Trophoblast cell (in vitro differentiated cells and primary cell): Measurements from ENCODE around the gene WSCD1.

ENCODE experiments used
- DNase-seq, 2 donors: peaks; one replicate each; pipeline ENCODE4 v3.0.0-alpha.2; 2016
- H2AFZ ChIP-seq: 2 replicates; pipeline ENCODE4 v1.6.1; 2013; ENCODE audit warnings: low read length, moderate library complexity, mild to moderate bottlenecking; ENCODE audit not compliant: insufficient read depth, poor library complexity
- H2AK5ac ChIP-seq: 2 replicates; pipeline ENCODE4 v1.6.1; 2013; ENCODE audit warnings: mild to moderate bottlenecking, low read length
- H2BK120ac ChIP-seq: 2 replicates; pipeline ENCODE4 v1.6.1; 2013; ENCODE audit warnings: low read length, mild to moderate bottlenecking, moderate library complexity; ENCODE audit not compliant: insufficient read depth, poor library complexity
- H2BK12ac ChIP-seq: 2 replicates; pipeline ENCODE4 v1.6.1; 2013; ENCODE audit warnings: mild to moderate bottlenecking, low read length, moderate library complexity
- H2BK5ac ChIP-seq: 2 replicates; pipeline ENCODE4 v1.6.1; 2013; ENCODE audit warnings: low read length, low read depth, moderate library complexity, mild to moderate bottlenecking; ENCODE audit not compliant: poor library complexity
- H3K14ac ChIP-seq: 2 replicates; pipeline ENCODE4 v1.6.1; 2013; ENCODE audit warnings: mild to moderate bottlenecking, low read length
- H3K18ac ChIP-seq: 2 replicates; pipeline ENCODE4 v1.6.1; 2013; ENCODE audit warnings: mild to moderate bottlenecking, low read length
- H3K23ac ChIP-seq: 2 replicates; pipeline ENCODE4 v1.6.1; 2013; ENCODE audit warnings: low read length
- H3K27ac ChIP-seq: 2 replicates; pipeline ENCODE4 v1.5.1; 2013; ENCODE audit warnings: low read depth, mild to moderate bottlenecking, inconsistent platforms, low read length, moderate library complexity
- H3K27me3 ChIP-seq: 2 replicates; pipeline ENCODE4 v1.6.1; 2013; ENCODE audit warnings: inconsistent platforms, mild to moderate bottlenecking, low read length, moderate library complexity; ENCODE audit not compliant: insufficient read depth
- H3K36me3 ChIP-seq, 2 experiments: 1 replicate in 1 of 2; 2 replicates in 1 of 2; pipeline ENCODE4 v1.6.1; 2013; ENCODE audit warnings: low read length in 2 of 2, mild to moderate bottlenecking in 2 of 2, moderate library complexity in 1 of 2; ENCODE audit not compliant: insufficient read depth in 2 of 2, control insufficient read depth in 1 of 2
- H3K4ac ChIP-seq: 2 replicates; pipeline ENCODE4 v1.6.1; 2013; ENCODE audit warnings: low read depth, mild to moderate bottlenecking, low read length, moderate library complexity
- H3K4me1 ChIP-seq, 2 experiments: 1 replicate in 1 of 2; 2 replicates in 1 of 2; pipeline ENCODE4 v1.6.1; 2013; ENCODE audit warnings: low read length in 2 of 2, mild to moderate bottlenecking in 2 of 2, moderate library complexity in 1 of 2; ENCODE audit not compliant: insufficient read depth in 2 of 2, control insufficient read depth in 1 of 2
- H3K4me2 ChIP-seq: 2 replicates; pipeline ENCODE4 v1.6.1; 2013; ENCODE audit warnings: inconsistent platforms, mild to moderate bottlenecking, low read length, moderate library complexity
- H3K4me3 ChIP-seq: 2 replicates; pipeline ENCODE4 v1.5.1; 2013; ENCODE audit warnings: mild to moderate bottlenecking, low read depth, low read length, inconsistent platforms
- H3K79me1 ChIP-seq: one replicate; pipeline ENCODE4 v1.6.1; 2013; ENCODE audit warnings: low read length
- H3K79me2 ChIP-seq: 2 replicates; pipeline ENCODE4 v1.6.1; 2013; ENCODE audit warnings: low read length, mild to moderate bottlenecking; ENCODE audit not compliant: control insufficient read depth, insufficient read depth, poor library complexity
- H3K9ac ChIP-seq: 2 replicates; pipeline ENCODE4 v1.6.1; 2013; ENCODE audit warnings: mild to moderate bottlenecking, low read length
- H3K9me3 ChIP-seq: 2 replicates; pipeline ENCODE4 v1.6.1; 2013; ENCODE audit warnings: low read depth, mild to moderate bottlenecking, control low read depth, inconsistent platforms, low read length; ENCODE audit not compliant: insufficient read depth
- H4K12ac ChIP-seq: 2 replicates; pipeline ENCODE4 v1.6.1; 2013; ENCODE audit warnings: low read depth, mild to moderate bottlenecking, low read length, moderate library complexity
- H4K8ac ChIP-seq: 2 replicates; pipeline ENCODE4 v1.6.1; 2013; ENCODE audit warnings: low read depth, mild to moderate bottlenecking, low read length, moderate library complexity
- H4K91ac ChIP-seq: one replicate; pipeline ENCODE4 v1.6.1; 2013; ENCODE audit warnings: low read depth, mild to moderate bottlenecking, low read length, moderate library complexity
- WGBS: extraction: QIAGEN DNeasy Blood & Tissue Kit; methylation state at CpG from one replicate; pipeline ENCODE4 v1.1.7; 2013; ENCODE audit warnings: missing lambda C conversion rate; ENCODE audit not compliant: insufficient read length, insufficient coverage; ENCODE audit errors: extremely low coverage; 5-methylcytosine and 5-hydroxymethylcytosine counted together

WSCD1 gene

GRCh38 chr17:6110592-6110991 lies 40.4 kb downstream of the WSCD1 start:
- H3K9ac ChIP-seq: no peak overlapping the region
- H3K4me3 ChIP-seq: no peak overlapping the region
- no peaks in the 10 kb centered on the region for H3K79me1 ChIP-seq
- no peak overlapping the region for H4K91ac ChIP-seq
- no peak overlapping the region for H4K8ac ChIP-seq
- no peak overlapping the region for H2BK5ac ChIP-seq
- H2BK120ac ChIP-seq: no peak overlapping the region
- no peaks in the 10 kb centered on the region for H3K4me1 ChIP-seq
- no peak overlapping the region for H3K14ac ChIP-seq
- H2AFZ ChIP-seq: no peak overlapping the region
- H3K27ac ChIP-seq: no peak overlapping the region
- WGBS: no CpG with 5 or more reads among the region's 7 CpGs
- no peak overlapping the region for H3K4ac ChIP-seq
- no peak for DNase-seq
- H3K36me3 ChIP-seq: no peaks in the 10 kb centered on the region
- no peaks in the 10 kb centered on the region for H3K9me3 ChIP-seq
- H3K79me2 ChIP-seq: no peaks in the 10 kb centered on the region
- H3K27me3 ChIP-seq: no peaks in the 10 kb centered on the region
- no peak overlapping the region for H3K18ac ChIP-seq
- H2BK12ac ChIP-seq: no peak overlapping the region
- no peak overlapping the region for H3K4me2 ChIP-seq
- H4K12ac ChIP-seq: no peak overlapping the region
- no peak overlapping the region for H2AK5ac ChIP-seq
- no peak overlapping the region for H3K23ac ChIP-seq

GRCh38 chr17:6120351-6120750 lies 50.2 kb downstream of the WSCD1 start:
- no peaks in the 10 kb centered on the region for H3K4me1 ChIP-seq
- H2BK120ac ChIP-seq: no peak overlapping the region
- no peak overlapping the region for H3K4me3 ChIP-seq
- H3K4me2 ChIP-seq: no peak overlapping the region
- H4K8ac ChIP-seq: no peak overlapping the region
- H2AFZ ChIP-seq: no peak overlapping the region
- no peak overlapping the region for H4K12ac ChIP-seq
- H3K23ac ChIP-seq: no peak overlapping the region
- no peak overlapping the region for H3K9ac ChIP-seq
- no peak overlapping the region for H3K18ac ChIP-seq
- H3K14ac ChIP-seq: no peak overlapping the region
- H3K27ac ChIP-seq: no peak overlapping the region
- no peak overlapping the region for H2BK12ac ChIP-seq
- H2BK5ac ChIP-seq: no peak overlapping the region
- H3K79me2 ChIP-seq: no peaks in the 10 kb centered on the region
- no peaks in the 10 kb centered on the region for H3K27me3 ChIP-seq
- no peak overlapping the region for H4K91ac ChIP-seq
- H3K9me3 ChIP-seq: no peaks in the 10 kb centered on the region
- no peak overlapping the region for H3K4ac ChIP-seq
- no peaks in the 10 kb centered on the region for H3K36me3 ChIP-seq
- no peaks in the 10 kb centered on the region for H3K79me1 ChIP-seq
- DNase-seq: no peak
- H2AK5ac ChIP-seq: no peak overlapping the region
- no CpG with 5 or more reads among the region's 34 CpGs for WGBS

GRCh38 chr17:6124856-6125255 lies 54.7 kb downstream of the WSCD1 start:
- Histone ChIP-seq H3K9ac (no peak overlapping the region), H3K4me3 (no peak overlapping the region), H3K4me1 (no peaks in the 10 kb centered on the region), H3K4me2 (no peak overlapping the region), H2BK120ac (no peak overlapping the region), H3K14ac (no peak overlapping the region), H3K79me2 (no peaks in the 10 kb centered on the region), H2BK5ac (no peak overlapping the region), H3K4ac (no peak overlapping the region), H4K91ac (no peak overlapping the region), H2AK5ac (no peak overlapping the region), H3K27ac (no peak overlapping the region), H3K9me3 (no peaks in the 10 kb centered on the region), H4K12ac (no peak overlapping the region), H3K18ac (no peak overlapping the region), H3K36me3 (no peaks in the 10 kb centered on the region), H2BK12ac (no peak overlapping the region), H3K27me3 (no peaks in the 10 kb centered on the region), H4K8ac (no peak overlapping the region), H3K79me1 (no peaks in the 10 kb centered on the region), H3K23ac (no peak overlapping the region), H2AFZ (no peak overlapping the region)
- no peak for DNase-seq

GRCh38 chr17:6126768-6127167 lies 56.6 kb downstream of the WSCD1 start:
- H3K36me3 ChIP-seq: no peaks in the 10 kb centered on the region
- H2BK12ac ChIP-seq: no peak overlapping the region
- no peak overlapping the region for H4K12ac ChIP-seq
- no peak overlapping the region for H2BK120ac ChIP-seq
- no peaks in the 10 kb centered on the region for H3K27me3 ChIP-seq
- no peak overlapping the region for H2BK5ac ChIP-seq
- H3K27ac ChIP-seq: no peak overlapping the region
- DNase-seq: no peak
- no peak overlapping the region for H2AK5ac ChIP-seq
- no peaks in the 10 kb centered on the region for H3K79me1 ChIP-seq
- no peak overlapping the region for H3K9ac ChIP-seq
- H4K91ac ChIP-seq: no peak overlapping the region
- H3K4me3 ChIP-seq: no peak overlapping the region
- no peaks in the 10 kb centered on the region for H3K79me2 ChIP-seq
- no peak overlapping the region for H3K14ac ChIP-seq
- no peaks in the 10 kb centered on the region for H3K9me3 ChIP-seq
- WGBS: no CpG with 5 or more reads among the region's 1 CpG
- H4K8ac ChIP-seq: no peak overlapping the region
- H3K23ac ChIP-seq: no peak overlapping the region
- H2AFZ ChIP-seq: no peak overlapping the region
- no peaks in the 10 kb centered on the region for H3K4me1 ChIP-seq
- H3K4ac ChIP-seq: no peak overlapping the region
- no peak overlapping the region for H3K18ac ChIP-seq
- no peak overlapping the region for H3K4me2 ChIP-seq

- Histone ChIP-seq H2BK12ac (no peak overlapping the region), H2AFZ (no peak overlapping the region), H3K18ac (no peak overlapping the region), H4K91ac (no peak overlapping the region), H3K4ac (no peak overlapping the region), H3K79me2 (no peaks in the 10 kb centered on the region), H3K9me3 (no peaks in the 10 kb centered on the region), H3K9ac (no peak overlapping the region), H3K23ac (no peak overlapping the region), H2AK5ac (no peak overlapping the region), H3K4me2 (no peak overlapping the region), H4K8ac (no peak overlapping the region), H3K27ac (no peak overlapping the region), H3K4me3 (no peak overlapping the region), H3K27me3 (no peaks in the 10 kb centered on the region), H4K12ac (no peak overlapping the region), H3K4me1 (no peaks in the 10 kb centered on the region), H2BK5ac (no peak overlapping the region), H3K36me3 (no peaks in the 10 kb centered on the region), H3K79me1 (no peaks in the 10 kb centered on the region), H3K14ac (no peak overlapping the region), H2BK120ac (no peak overlapping the region)
- DNase-seq: no peak
- no CpG with 5 or more reads among the region's 2 CpGs for WGBS
Observed at GRCh38 chr17:6134721-6135120, 64.5 kb downstream of the WSCD1 start.
